Suprapubic skin (tissue), 4 donors: ENCODE results near the gene EPB41L2. TPM values are rescaled to one million over a fixed set of nuclear protein-coding genes. Genes with fewer than 3 reads are reported as not detected.
"Not testable (repeated sequence)": the region's sequence is repeated elsewhere in the genome, so short reads cannot be mapped to it uniquely, and the experiment has no call there.

ENCODE experiments used
- DNase-seq, 2 donors: peaks; one replicate each; pipeline ENCODE4 v3.0.0-alpha.2; 2019; ENCODE audit warnings: low spot score in 2 of 2
- H3K27ac ChIP-seq: fragments of 200-600 bp; sonication (generic); one replicate; pipeline ENCODE4 v1.5.1; 2019
- H3K27me3 ChIP-seq: fragments of 200-600 bp; sonication (generic); one replicate; pipeline ENCODE4 v1.5.1; 2019
- H3K36me3 ChIP-seq: fragments of 200-600 bp; sonication (generic); one replicate; pipeline ENCODE4 v1.5.1; 2019
- H3K4me1 ChIP-seq: fragments of 200-600 bp; sonication (generic); one replicate; pipeline ENCODE4 v1.5.1; 2019
- H3K4me3 ChIP-seq: fragments of 200-600 bp; sonication (generic); one replicate; pipeline ENCODE4 v1.5.1; 2019; ENCODE audit warnings: mild to moderate bottlenecking
- H3K9me3 ChIP-seq: fragments of 200-600 bp; sonication (generic); one replicate; pipeline ENCODE4 v1.5.1; 2019
- EP300 ChIP-seq: sonication (generic); formaldehyde crosslinking; IDR thresholded peaks from one replicate; pipeline ENCODE4 v1.6.1; 2017; ENCODE audit warnings: antibody characterized with exemption
- POLR2A ChIP-seq, 2 donors: fragments of 450-650 bp; IDR thresholded peaks; one replicate each; pipeline ENCODE4 v1.6.1; 2017; ENCODE audit warnings: antibody characterized with exemption in 2 of 2, mild to moderate bottlenecking in 2 of 2, moderate library complexity in 2 of 2
- POLR2AphosphoS5 ChIP-seq, 3 donors: sonication (generic); formaldehyde crosslinking; IDR thresholded peaks; one replicate each; pipeline ENCODE4 v1.6.1; 2017; ENCODE audit warnings: antibody characterized with exemption in 3 of 3
- WGBS: methylation state at CpG from one replicate; pipeline ENCODE4 v1.1.5; 2018; 5-methylcytosine and 5-hydroxymethylcytosine counted together
- total RNA-seq, 4 donors: library from RNA; depleted of rRNA; stranded (reverse); fragments of >200 nt; gene quantifications; one replicate each; pipeline ENCODE4 v1.1.0, GENCODE V29; 2016
- TF ChIP-seq, protein P1 (sequence below), 2 donors: fragments of 200-600 bp in 1 of 2; fragments of 450-650 bp in 1 of 2; sonication (generic) in 1 of 2; IDR thresholded peaks; one replicate each; pipeline ENCODE4 v1.5.1; 2016 to 2019; ENCODE audit warnings: antibody characterized with exemption in 2 of 2, mild to moderate bottlenecking in 1 of 2, moderate library complexity in 1 of 2

EPB41L2 gene
- total RNA-seq, 4 donors from 2014 or later = 11.4 to 26.8 (median 15.4) TPM

DNA sequence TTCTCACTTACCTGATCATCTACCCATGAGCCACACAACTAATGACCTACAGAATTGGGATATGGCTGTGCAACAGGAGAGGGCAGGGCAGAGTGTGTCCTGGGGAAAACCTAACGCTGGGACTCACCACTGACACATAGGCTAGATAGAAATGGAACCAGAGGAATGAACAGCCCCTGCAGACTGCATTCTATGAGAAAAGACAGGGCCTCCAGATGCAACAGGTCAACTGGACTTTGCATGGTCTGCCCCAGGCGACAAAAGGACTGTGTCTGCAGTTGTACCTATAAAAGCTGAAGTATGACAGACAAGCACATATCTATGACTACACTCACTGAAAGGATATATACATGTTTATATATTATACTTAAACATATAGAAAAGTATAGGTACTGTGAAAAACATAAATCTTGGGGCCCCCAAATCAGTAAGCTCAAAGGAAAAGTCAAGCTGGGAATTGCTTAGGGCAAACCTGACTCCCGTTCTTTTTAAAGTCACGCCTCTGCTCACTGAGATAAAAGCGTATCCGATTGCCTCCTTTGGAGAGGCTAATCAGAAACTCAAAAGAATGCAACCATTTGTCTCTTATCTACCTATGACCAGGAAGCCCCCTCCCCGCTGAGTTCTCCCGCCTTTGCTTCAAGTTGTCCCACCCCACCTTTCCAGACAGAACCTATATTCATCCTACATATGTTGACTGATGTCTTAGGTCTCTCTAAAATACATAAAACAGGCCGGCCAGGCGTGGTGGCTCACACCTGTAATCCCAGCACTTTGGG is 68.5 kb downstream of the EPB41L2 start:
- Histone ChIP-seq H3K36me3 (no peaks in the 10 kb centered on the region), H3K9me3 (no peaks in the 10 kb centered on the region), H3K4me1 (no peaks in the 10 kb centered on the region), H3K4me3 (no peak overlapping the region), H3K27me3 (no peaks in the 10 kb centered on the region), H3K27ac (no peak overlapping the region)
- 93% methylated on average over 10 of the region's 10 CpGs for WGBS
- DNase-seq = no peak
- TF ChIP-seq POLR2AphosphoS5 (IDR thresholded peaks at IDR 0.05) (no peak), EP300 (no peak), POLR2A (IDR thresholded peaks at IDR 0.05) (no peak)
- TF ChIP-seq, protein P1, sequence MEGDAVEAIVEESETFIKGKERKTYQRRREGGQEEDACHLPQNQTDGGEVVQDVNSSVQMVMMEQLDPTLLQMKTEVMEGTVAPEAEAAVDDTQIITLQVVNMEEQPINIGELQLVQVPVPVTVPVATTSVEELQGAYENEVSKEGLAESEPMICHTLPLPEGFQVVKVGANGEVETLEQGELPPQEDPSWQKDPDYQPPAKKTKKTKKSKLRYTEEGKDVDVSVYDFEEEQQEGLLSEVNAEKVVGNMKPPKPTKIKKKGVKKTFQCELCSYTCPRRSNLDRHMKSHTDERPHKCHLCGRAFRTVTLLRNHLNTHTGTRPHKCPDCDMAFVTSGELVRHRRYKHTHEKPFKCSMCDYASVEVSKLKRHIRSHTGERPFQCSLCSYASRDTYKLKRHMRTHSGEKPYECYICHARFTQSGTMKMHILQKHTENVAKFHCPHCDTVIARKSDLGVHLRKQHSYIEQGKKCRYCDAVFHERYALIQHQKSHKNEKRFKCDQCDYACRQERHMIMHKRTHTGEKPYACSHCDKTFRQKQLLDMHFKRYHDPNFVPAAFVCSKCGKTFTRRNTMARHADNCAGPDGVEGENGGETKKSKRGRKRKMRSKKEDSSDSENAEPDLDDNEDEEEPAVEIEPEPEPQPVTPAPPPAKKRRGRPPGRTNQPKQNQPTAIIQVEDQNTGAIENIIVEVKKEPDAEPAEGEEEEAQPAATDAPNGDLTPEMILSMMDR (IDR thresholded peaks at IDR 0.05) = no peak

DNA sequence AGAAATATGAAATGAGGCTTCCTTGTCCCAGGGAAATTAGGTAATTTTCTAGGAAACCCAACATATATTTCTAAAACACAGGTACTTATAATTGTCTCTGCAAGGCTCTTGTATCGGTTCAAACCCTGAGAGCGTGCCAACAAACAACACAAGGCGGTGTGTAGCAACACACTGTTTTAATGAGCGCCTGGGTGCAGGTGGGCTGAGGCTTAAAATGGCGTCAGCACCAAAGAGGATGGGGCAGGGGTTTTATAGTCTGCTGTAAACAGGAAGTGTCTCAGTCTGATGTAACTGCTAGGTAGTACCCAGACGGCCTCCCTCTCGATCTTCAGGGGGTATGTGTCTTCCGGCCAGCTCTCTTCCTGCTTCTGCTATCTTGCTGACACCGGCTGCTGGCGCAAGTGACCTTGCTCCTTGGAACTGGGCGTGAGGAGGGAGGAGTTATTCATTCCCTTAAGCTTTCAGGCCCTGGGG is 69.7 kb downstream of the EPB41L2 start:
- no peak for DNase-seq
- no peak for TF ChIP-seq POLR2A (IDR thresholded peaks at IDR 0.05)
- TF ChIP-seq, protein P1 (IDR thresholded peaks at IDR 0.05) = no peak
- no peak for TF ChIP-seq POLR2AphosphoS5 (IDR thresholded peaks at IDR 0.05)
- TF ChIP-seq EP300 = no peak
- no peaks in the 10 kb centered on the region for H3K4me1 ChIP-seq
- 92% methylated on average over 11 of the region's 11 CpGs for WGBS
- no peaks in the 10 kb centered on the region for H3K9me3 ChIP-seq
- H3K4me3 ChIP-seq = no peak overlapping the region
- H3K27ac ChIP-seq = no peak overlapping the region
- H3K36me3 ChIP-seq = no peaks in the 10 kb centered on the region
- H3K27me3 ChIP-seq = no peaks in the 10 kb centered on the region

DNA sequence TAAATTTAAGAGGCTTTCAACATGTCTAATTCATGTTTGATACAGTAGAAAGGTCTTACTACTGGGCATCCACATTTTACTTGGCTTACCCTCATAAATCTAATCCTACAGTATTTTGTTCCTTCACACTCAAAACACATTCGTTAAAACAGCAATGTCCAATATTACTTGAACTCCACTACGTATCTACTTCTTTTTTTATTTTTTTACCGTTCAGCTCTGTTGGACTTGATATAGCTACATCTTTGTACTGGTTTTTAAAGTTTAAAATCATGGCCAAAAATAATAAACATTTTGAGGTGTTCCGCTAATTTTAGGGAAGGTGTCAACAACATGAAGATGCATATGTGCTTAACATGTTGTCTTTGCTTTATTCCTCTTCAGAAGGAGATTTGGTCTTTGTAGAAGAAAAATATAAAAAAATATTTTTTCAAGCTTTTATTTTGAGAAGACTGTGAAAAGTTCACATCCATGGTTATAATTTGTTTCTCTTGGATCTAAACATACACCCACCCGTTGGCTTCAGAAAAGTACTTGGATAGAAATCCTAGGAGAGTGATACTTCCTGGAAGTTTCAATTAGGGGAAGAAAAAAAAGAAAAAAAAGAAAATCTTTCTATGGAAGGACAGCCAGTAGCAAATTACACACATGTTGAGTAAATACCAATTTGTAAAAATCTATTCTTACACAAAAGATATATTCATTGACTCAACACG is 71.5 kb downstream of the EPB41L2 start:
- Histone ChIP-seq H3K36me3 (no peaks in the 10 kb centered on the region), H3K4me1 (no peaks in the 10 kb centered on the region), H3K9me3 (no peaks in the 10 kb centered on the region), H3K27ac (no peak overlapping the region), H3K27me3 (no peaks in the 10 kb centered on the region), H3K4me3 (no peak overlapping the region)
- TF ChIP-seq, protein P1 (IDR thresholded peaks at IDR 0.05) = no peak
- TF ChIP-seq POLR2AphosphoS5 (IDR thresholded peaks at IDR 0.05) (no peak), EP300 (no peak), POLR2A (IDR thresholded peaks at IDR 0.05) (no peak)
- no peak for DNase-seq
- whole genome bisulfite sequencing = 64% methylated on average over 6 of the region's 6 CpGs

DNA sequence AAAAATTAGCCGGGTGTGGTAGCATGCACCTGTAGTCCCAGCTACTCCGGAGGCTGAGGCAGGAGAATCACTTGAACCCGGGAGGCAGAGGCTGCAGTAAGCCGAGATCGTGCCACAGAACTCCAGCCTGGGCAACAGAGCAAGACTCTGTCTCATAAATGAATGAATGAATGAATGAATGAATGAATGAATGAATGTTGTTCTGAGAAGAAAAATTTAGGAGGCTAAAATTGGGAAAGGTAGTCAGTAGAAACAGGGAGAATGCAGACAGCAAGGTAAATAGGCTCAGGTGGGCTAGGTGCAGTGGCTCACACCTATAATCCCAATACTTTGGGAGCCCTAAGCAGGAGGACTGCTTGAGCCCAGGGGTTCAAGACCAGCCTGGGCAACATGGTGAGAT is 75.5 kb downstream of the EPB41L2 start:
- not testable (repeated sequence) for H3K4me1 ChIP-seq, H3K4me3 ChIP-seq, H3K27ac ChIP-seq, DNase-seq, H3K9me3 ChIP-seq, H3K27me3 ChIP-seq, H3K36me3 ChIP-seq
- WGBS = 100% methylated on average over 5 of the region's 5 CpGs

DNA sequence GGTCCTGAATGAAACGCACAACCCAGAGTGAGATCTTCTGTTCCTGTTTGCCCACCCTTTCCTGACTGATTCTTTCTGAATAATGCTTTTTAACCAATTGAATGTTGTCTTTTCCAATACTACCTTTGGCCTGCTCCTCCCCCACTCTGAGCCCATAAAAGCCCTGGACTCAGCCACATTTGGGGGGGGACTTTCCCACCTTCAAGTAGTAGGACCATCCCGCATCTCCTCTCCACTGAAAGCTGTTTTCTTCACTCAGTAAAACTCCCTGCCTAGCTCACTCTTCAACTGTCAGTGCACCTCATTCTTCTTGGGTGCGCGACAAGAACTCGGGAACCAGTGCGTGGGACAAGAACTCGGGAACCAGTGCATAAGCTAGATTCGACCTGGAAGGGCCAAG is 77.9 kb downstream of the EPB41L2 start:
- 95% methylated on average over 8 of the region's 8 CpGs for WGBS
- no peaks in the 10 kb centered on the region for H3K9me3 ChIP-seq
- H3K36me3 ChIP-seq = no peaks in the 10 kb centered on the region
- peaks cover 6% of the 10 kb centered on the region for H3K4me1 ChIP-seq
- H3K27ac ChIP-seq = no peak overlapping the region
- no peak overlapping the region for H3K4me3 ChIP-seq
- DNase-seq = no peak
- TF ChIP-seq POLR2AphosphoS5 (IDR thresholded peaks at IDR 0.05) (no peak), POLR2A (IDR thresholded peaks at IDR 0.05) (no peak), EP300 (no peak)
- TF ChIP-seq, protein P1 (IDR thresholded peaks at IDR 0.05) = no peak
- H3K27me3 ChIP-seq = no peaks in the 10 kb centered on the region
